Eye (tissue), 1 donor: ENCODE measurements around the gene SIAH2.
"Not testable (repeated sequence)": the region's sequence is repeated elsewhere in the genome, so short reads cannot be mapped to it uniquely, and the experiment has no call there.

Source experiments
- DNase-seq: peaks from one replicate; pipeline ENCODE4 v3.0.0-alpha.2; 2015

Gene SIAH2, protein sequence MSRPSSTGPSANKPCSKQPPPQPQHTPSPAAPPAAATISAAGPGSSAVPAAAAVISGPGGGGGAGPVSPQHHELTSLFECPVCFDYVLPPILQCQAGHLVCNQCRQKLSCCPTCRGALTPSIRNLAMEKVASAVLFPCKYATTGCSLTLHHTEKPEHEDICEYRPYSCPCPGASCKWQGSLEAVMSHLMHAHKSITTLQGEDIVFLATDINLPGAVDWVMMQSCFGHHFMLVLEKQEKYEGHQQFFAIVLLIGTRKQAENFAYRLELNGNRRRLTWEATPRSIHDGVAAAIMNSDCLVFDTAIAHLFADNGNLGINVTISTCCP

DNA sequence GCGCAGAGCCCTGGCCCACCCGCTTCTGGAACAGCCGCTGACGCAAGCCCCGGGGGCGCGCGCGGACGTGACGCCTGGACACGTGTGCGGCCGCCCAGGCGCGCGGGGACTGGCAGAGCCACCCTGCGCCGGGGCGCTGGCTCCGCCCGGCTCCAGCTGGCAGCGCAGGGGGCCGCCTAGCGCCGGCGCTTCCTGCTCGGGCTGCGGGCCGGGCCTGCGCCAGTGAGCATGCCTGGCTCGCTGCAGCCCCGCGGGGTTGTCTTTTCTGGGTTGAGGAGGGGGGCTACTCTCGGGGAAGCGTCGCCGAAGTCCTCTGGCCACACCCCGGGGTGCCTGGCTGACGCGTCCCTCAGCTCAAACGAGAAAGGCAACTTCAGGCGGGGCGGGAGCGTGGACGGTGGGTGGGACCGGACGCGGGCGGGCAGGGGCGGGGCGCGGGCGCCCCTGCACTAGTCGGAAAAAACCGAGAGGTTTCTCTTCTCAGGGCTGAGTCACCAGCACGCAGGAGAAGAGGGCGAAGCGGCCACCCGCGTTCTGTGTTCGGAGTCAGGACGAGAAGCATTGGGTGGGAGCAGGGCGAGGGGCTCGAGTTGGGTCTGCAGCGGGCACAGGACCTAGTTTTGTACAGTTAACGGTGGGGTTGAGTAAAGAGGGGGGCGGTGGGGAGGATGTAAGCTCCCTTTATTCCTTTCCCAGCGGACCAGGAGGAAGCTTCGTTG lies at the start of gene SIAH2:
TSS of gene SIAH2 (minus strand) at position 48 of the 719 bp plus-strand sequence. CDS start 320 bp downstream, outside the sequence.
- DNase-seq = peak; percentile 96

DNA sequence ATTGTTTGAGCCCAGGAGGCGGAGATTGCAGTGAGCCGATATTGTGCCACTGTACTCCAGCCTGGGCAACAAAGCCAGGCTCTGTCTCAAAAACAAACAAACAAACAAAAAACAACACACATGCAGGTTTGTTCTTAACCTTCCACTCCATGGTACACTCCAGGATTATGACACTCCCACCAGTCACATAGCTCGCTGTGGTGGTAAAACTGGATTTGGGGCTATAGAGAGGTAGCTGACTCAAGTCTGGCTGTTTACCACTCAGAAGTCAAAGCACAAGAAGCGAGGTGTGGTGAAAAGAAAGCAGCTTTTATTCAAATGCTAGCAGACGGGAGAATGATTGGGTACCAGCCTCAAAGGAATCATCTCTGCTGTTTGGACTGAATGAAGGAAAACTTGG lies 49.0 kb upstream of the SIAH2 start:
- DNase-seq = no peak

DNA sequence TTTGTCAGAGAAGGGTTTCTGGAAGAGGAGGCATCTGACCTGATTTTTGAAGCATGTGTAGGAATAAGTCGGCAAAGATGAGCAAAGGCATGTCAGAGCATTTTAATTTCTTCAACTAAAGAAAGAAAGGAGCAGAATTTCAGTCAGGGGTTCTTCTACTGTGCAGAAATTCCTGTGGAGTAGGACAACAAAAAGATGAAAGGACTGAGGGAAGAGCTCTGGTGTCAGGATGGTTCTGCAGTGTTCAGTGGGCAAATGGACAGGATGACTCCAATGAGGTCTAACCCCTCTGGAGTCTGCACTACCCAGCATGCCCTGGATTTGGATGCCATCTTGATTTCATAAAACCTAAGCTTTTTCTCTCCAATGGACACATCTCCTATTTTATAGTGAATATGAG lies 47.7 kb upstream of the SIAH2 start:
- DNase-seq = no peak

DNA sequence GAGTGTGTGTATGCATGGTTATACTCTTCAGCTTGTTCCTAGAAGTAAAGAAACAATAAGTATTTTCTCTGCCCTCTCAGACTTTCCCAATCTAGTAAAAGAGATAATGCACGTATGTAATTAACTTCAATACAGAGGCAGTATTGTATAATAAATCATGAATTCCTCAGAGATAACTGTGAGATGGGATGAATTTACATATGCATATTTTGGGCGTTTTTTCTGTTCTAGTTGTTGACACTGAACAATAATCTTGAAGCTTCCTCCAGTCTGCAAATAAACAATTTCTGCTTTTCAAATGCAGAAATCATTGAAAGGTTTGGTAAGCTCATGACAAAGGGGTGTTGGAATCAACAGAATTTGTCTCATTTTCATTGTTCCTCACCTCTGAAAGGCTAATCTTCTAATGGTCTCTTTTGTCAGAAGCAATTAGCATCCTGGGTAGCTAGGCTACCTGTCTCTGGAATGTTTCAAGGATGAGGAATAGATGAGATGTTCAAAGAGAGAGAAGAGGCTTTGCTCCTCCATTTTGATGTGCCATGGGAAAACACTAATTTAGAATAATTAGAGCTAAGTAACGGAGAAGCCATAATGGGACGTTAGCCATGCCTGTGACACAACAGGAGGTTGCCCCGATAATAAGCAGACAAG lies 43.3 kb upstream of the SIAH2 start:
- DNase-seq = peak; percentile 15

DNA sequence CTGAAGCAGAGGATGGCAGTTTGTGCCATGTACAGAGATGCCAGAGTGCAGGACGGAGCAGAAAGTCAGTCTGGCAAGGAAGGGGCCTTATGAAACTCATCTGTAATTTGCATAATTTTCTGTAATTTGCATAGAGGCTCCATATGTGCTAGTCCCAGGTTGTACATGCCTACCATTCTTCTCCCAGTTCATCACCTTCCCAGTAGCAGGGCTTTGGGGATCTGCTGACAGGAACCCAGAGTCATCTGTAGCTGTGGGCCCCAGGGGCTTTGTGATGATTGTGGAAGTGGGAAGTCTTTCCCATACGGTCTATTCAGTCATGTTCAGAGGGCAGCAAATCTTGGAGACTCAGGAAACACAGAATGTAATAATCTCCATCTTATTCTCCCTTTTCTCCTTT lies 42.4 kb upstream of the SIAH2 start:
- DNase-seq = no peak

DNA sequence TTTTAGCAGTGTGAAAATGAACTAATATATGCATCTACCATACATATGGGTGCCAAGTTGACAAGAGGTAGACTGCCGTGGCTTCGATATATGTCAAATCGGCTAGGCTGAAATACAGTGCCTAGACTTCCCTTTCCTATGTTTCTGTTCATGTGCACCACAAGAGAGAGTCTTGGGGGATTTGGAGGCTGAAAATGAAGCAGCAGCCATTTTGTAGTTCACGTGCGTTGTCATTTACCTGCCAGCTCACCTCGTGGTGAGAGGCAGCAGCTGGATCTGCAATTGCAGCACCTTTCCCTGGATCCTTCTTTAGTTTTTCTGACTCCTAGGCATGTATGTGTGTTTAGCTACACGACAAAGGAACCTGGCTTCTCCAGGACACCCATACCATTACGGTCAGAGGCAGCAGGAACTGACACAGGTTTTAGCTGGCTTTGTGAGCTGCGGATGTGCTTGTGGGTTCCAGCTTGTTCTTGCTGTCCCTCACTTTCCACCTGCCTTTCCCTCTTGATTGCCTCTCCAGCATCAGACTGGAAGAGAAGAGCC lies 40.5 kb upstream of the SIAH2 start:
- DNase-seq = no peak

DNA sequence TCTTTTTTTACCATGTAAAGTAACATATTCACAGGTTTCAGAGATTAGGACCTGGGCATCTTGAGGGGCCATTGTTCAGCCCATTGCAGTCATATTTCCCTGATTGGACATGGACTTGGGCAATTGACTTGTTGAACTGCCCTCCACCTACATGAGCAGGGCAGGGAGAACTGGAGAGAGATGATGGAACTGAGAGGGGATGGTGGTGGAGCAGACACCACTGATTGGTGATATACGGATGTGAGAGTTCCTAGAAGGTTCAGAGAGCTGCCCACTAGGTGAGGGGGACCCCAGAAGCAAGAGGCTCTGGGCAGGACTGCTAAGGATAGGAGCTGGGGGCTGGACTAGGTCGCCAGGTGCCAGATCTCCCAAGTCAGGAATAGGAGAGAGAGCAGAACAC lies 37.8 kb upstream of the SIAH2 start:
- no peak for DNase-seq

DNA sequence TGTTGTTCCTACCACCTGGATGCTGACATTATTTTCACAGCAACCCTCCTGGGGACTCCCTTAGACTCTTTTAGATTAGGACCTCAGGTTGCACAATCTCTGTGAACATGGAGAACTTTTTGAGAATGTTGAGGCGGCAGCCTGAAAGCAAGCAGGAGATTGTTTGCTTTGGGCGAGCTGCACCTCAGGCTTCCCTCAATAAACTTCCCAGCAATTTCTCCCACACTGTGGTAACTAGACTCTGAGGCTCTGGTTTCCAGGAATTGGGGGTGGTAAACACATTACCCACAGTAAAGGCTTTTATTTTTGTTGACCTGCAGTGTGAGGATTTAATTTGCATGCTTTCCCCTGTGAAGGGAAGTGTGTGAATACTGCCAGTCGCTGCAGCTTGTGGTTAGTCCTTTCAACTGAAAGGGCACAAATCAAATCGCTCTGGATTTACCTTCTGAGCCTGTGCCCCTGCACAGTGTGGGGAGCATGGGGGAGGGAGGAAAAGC lies 35.2 kb upstream of the SIAH2 start:
- no peak for DNase-seq

DNA sequence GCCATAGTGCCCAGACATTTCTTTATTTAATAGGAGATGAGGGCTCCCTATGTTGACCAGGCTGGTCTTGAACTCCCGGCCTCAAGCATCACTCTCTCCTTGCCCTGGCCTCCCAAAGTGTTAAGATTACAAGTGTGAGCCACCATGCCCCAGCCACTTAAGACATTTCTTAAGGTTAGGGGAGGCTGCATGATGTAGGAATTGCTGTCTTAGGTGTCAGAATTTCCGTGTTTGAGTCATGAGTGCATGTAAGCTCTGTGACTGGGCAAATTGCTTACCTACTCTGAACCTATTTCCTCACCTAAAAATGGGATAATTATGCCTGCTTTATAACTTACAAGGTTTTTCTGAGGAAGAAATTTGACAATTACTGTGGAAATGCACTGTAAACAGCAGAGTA lies 34.2 kb upstream of the SIAH2 start:
- no peak for DNase-seq

DNA sequence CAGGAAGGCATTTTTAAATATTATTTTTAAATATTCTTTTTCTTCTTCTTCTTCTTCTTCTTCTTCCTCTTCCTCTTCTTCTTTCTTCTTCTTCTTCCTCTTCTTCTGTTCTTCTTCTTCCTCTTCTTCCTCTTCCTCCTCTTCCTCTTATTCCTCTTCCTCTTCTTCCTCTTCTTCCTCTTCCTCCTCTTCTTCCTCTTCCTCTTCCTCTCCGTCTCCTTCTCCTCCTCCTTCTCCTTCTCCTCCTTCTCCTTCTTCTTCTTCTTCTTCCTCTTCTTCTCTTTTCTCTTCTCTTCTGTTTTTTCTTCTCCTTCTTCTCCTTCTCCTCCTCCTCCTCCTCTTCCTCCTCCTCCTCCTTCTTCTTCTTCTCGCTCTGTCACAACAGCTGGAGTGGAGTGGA lies 33.6 kb upstream of the SIAH2 start:
- DNase-seq = not testable (repeated sequence)

DNA sequence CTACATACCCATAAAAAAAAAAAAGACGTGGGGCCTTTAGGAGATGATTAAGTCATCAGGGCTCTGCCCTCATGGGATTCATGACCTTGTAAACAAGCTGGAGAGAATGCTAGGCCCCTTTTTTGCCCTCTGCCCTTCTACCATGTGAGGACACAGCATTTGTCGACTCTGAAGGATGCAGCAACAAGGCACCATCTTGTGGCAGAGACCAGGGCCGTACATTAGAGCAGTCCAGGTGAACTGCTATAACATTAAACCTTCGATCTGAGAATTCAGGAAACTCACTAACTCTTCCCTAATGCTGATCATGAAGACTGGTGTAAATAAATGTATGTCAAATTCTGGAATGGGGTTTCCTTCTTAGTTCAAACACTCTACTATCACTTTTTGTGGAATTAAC lies 30.7 kb upstream of the SIAH2 start:
- no peak for DNase-seq

DNA sequence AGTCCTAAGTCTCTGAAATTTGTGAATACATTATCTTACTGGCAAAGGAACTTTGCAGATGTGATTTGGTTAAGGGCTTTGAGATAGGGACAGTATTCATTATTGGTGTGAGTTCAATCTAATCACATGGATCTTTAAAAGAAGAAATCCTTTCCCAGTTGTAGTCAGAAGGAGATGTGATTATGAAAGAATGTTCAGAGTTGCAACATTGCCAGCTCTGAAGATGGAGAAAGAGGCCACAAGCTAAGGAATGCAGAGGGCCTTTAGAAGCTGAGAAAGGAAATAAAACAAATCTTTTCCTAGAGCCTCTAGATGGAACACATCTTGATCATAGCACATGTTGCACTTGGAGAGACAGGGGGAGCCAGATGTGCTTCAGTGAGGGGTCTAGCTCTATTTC lies 27.7 kb upstream of the SIAH2 start:
- DNase-seq = no peak

DNA sequence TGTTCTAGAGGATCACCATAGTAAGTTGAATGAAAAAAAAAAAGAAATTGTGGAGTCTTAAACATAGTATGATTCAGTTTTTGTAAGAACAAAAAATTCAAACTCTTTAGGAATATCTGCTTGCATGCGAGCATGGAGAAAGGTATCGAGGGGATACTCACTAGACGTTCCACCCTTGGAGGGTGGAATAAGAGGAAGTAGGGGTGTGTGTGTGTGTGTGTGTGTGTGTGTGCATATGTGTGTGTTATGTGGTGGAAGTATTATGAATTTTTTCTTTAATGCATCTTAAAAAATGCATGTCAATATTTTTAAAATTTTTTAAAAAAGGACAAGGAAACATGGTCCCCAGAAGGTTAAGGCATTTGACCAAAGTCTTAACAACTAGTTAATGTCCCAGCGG lies 26.5 kb upstream of the SIAH2 start:
- no peak for DNase-seq

DNA sequence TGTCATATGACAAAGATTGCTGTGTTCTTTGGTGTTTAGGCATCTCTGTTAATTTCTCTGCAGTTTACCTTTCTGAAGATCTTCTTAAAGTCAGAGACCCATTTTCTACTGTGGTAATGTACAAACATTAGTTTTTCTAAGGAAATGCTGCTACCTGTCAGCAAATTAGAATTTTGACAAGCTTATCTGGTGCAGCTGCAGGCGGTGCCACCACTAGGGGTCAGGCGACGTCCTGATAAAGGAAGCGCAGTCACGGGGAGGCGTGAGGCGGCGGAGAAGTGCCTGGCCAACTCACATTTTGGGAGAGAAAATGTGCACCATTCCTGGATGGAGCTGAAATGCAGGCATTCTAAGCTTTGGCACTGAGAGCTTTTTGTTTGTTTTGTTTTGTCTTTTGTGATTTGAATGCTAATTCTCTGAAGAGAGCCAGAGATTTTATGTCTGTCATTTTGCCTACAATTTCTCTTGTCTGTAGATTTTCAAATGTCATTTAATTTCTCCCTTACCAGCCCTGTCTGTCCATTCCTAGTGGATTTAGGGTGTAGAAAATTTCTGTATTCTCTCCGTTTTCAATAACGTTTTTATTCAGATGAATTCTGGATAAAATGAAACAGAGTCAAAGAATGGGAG lies 24.9 kb upstream of the SIAH2 start:
- peak; percentile 90 for DNase-seq

DNA sequence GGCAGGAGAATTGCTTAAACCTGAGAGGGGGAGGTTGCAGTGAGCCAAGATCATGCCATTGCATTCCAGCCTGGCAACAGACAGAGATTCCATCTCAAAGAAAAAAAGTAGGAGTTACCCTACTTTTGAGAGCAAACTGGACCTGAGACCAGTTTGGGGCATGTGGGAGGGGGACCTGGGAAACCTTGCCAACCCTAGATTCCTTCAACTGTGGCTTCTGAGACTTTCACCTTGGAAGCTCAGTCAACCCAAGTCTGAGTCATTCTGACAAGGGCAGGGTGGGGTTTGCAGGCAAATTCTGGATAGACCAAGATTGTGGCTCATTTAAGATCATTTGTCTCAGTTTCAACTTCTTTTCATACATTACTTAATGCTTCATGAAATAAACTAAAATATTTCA lies 23.8 kb upstream of the SIAH2 start:
- no peak for DNase-seq

DNA sequence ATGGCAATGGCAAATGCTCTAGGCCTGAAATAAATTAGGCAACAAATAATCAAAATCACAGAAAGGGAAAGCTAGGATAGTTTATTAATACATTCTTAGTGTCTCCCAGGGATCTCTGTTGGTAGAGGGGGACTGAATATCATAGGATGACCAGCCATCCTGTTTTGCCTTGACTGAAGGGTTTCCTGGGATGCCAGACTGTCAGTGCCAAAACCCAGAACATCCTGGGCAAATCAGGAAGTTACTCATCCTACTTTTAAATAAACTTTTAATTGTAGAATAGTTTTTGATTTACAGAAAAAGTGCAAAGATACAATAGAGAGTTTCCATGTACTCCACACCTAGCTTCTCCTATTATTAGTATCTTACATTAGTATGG lies 21.8 kb upstream of the SIAH2 start:
- no peak for DNase-seq

DNA sequence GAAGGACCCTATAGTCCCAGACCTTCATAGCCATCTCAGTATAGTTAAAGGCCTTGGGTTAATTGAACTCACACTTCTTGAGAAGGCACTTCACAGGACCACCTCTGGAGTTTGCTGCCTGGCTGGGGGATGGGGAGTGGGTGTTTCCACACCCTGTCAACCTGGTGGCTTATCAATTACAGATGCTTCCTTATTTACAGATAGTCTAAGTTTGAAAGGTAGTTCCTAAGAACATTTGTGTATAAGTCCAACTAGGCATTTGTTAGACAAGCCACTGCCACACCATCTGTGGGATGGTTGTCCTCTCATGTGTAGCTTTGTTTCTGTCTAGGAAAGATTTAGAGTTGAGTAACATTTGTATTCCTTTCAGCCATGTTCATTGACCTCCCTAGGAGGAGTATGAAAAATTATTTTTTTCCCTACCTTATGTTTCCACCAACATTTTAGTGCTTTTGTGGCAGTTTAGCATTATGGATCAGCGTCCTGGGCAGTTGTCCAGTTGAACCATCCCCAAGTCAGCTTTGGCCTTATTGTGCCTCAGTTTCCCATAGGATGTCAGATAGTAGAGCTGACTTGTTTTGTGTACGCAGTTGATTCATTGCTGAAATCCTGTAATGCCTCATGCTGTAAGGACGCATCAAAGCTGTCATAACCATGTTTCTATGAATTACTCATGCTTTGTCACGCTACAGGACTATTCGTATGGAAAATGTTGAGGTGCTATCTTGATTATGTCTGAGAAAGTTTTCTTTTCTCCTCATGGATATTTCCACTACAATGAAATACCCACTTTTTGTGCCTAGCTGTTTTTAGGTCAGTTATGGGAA lies 21.2 kb upstream of the SIAH2 start:
- DNase-seq = no peak

DNA sequence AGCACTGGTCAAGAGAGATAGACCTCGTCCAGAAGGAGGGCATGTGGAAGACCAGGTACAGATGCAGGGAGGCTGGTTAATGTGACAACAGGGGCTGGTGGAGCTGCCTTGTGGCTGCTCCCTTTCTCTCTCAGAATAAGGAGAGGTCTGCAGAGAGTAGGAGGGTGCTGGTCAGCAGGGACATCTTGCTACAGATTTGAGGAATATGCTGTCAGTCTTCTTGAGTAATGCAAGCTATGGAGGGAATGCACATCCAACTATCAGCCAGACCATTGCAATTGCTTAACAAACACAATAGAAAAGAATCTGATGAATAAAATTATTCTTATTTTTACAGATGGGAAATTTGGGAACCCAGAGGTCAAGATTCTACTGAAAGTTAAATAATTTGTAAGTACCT lies 20.3 kb upstream of the SIAH2 start:
- DNase-seq = no peak

DNA sequence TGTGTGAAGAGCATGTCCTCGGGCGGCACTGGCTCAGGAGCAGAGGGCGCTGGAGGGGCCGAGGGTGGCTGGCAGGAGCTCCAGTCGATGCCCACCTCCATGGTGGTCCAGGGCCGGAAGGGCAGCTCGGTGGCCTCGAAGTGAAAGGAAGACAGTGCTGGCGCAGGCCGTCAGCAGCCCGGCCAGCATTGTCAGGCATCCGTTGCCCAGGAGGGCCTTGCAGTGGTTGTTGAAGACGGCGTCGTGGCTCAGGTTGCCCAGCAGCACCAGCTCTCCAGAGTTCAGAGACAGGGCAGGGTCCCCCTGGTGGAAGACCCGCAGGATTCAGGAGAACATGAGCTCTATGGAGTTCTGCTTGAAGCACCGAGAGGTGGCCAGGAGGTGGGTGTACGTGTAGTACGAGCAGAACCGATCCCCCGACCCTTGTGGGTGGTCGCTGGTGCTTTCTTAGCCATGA lies 16.5 kb upstream of the SIAH2 start:
- no peak for DNase-seq

DNA sequence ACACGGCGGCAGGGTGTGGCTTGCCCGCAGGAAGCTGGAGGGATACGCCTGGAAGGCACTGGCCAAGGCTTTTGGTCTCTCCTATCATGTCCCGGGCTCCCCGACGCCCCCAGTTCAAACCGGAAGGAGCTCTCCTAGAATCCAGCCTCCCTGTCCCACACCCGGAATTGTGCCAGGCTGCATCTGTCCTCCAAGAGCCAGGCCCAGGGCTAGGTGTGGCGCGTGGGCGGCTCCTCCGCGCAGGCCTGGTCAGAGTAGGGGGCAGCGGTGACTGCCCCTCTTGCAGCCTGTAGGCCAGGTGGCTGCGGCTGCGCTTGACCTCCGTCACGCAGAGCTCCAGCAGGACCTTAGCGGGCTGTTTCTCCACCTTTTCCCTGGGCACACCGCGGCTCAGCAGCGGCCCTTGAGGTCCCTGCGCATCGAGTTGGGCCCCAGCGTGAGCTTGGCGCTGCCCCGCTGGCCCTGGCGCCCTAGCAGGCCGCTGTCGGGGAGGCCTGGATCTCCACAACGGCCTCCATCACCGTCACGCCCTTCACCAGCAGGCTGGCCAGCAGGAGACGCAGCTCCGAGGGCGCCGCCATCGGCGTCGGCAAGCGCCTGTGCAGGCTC lies 15.9 kb upstream of the SIAH2 start:
- DNase-seq = no peak

DNA sequence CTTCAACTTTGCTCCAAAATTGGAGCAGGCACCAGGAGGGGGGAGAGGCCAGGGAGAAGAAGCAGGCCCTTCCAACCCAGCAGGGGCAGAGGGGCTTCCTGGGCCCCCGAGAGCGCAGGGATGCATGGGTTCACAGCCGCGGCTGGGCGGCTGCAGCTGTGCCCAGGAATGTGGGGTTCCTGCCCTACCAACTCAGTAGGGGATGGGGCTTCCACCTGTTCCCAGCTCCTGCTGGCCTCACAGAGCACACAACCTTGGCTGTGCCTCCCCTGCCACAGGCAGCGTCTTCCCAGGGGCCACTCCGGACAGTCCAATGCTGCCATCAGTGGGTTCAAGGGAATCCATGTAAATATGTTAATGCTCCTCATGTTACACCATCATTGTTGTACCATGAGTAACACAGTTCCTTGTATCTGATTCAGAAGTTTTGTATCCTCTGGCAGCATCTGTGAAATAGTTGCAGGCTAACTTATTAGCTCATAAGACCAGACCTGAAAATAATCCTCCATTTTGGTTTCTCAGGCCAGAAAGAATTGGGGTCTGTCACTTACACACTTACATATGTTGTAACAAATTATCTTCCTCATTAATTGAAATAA lies 12.1 kb upstream of the SIAH2 start:
- no peak for DNase-seq
